SU-DHL-6 (cell line): Measurements from ENCODE around the gene OAF.

Source experiments
- H2AFZ ChIP-seq: fragments of 200-600 bp; sonication (generic); 2 replicates; pipeline ENCODE4 v1.6.1; 2014; ENCODE audit warnings: low read depth, mild to moderate bottlenecking, moderate library complexity, mixed read lengths, antibody characterized with exemption, low read length; ENCODE audit not compliant: severe bottlenecking
- H3F3A ChIP-seq: fragments of 200-600 bp; shearing (Covaris generic); 2 replicates; pipeline ENCODE4 v1.6.0; 2016; ENCODE audit warnings: antibody characterized with exemption, mild to moderate bottlenecking; ENCODE audit not compliant: insufficient read depth
- H3K27ac ChIP-seq: fragments of 200-600 bp; sonication (generic); 2 replicates; pipeline ENCODE4 v1.5.1; 2016; ENCODE audit warnings: low read depth, mild to moderate bottlenecking, low read length, moderate library complexity, mixed read lengths
- H3K27me3 ChIP-seq: fragments of 200-600 bp; sonication (generic), shearing (Covaris generic); 2 replicates; pipeline ENCODE4 v1.6.0; 2014; ENCODE audit warnings: mild to moderate bottlenecking, low read length
- H3K36me3 ChIP-seq: fragments of 200-600 bp; sonication (generic); 2 replicates; pipeline ENCODE4 v1.6.1; 2014; ENCODE audit warnings: mild to moderate bottlenecking, low read length, mixed read lengths
- H3K4me2 ChIP-seq: fragments of 300-600, 200-600 bp; shearing (Covaris generic), sonication (generic); 2 replicates; pipeline ENCODE4 v1.6.0; 2014; ENCODE audit warnings: low read length, low read depth, mild to moderate bottlenecking; ENCODE audit not compliant: poor library complexity, severe bottlenecking
- H3K4me3 ChIP-seq: fragments of 200-600 bp; sonication (generic); 2 replicates; pipeline ENCODE4 v1.5.1; 2014; ENCODE audit warnings: antibody characterized with exemption, low read length, mild to moderate bottlenecking, mixed read lengths; ENCODE audit not compliant: insufficient read depth, poor library complexity, severe bottlenecking
- H3K79me2 ChIP-seq: fragments of 200-600 bp; sonication (generic); 2 replicates; pipeline ENCODE4 v1.6.1; 2014; ENCODE audit warnings: mild to moderate bottlenecking, low read length, moderate library complexity; ENCODE audit not compliant: insufficient read depth
- H3K9ac ChIP-seq: fragments of 200-600 bp; sonication (generic); 2 replicates; pipeline ENCODE4 v1.7.0; 2014; ENCODE audit warnings: mild to moderate bottlenecking, low read length
- H3K9me2 ChIP-seq: fragments of 200-600 bp; sonication (generic); replicated peaks from 2 replicates; pipeline ENCODE4 v1.6.1; 2014; ENCODE audit warnings: low read length; ENCODE audit not compliant: insufficient read depth
- H3K9me3 ChIP-seq: fragments of 200-600 bp; sonication (generic); 2 replicates; pipeline ENCODE4 v1.6.1; 2014; ENCODE audit warnings: low read length, mixed read lengths; ENCODE audit not compliant: insufficient read depth
- H4K20me1 ChIP-seq: fragments of 200-600 bp; sonication (generic); 2 replicates; pipeline ENCODE4 v1.6.1; 2014; ENCODE audit warnings: low read depth, mild to moderate bottlenecking, antibody characterized with exemption, low read length, moderate library complexity, mixed read lengths
- CTCF ChIP-seq: fragments of 200-600 bp; sonication (generic); IDR thresholded peaks from one replicate; pipeline ENCODE4 v1.5.1; 2017; ENCODE audit warnings: antibody characterized with exemption, mild to moderate bottlenecking, low read length, moderate library complexity; ENCODE audit not compliant: insufficient read depth, poor library complexity, severe bottlenecking
- EZH2phosphoT487 ChIP-seq: fragments of 200-600 bp; sonication (generic), shearing (Covaris generic); conservative IDR thresholded peaks from 2 replicates; pipeline ENCODE4 v1.6.1; 2018; ENCODE audit warnings: mild to moderate bottlenecking, antibody characterized with exemption, low read length, moderate library complexity, mixed read lengths

OAF gene

GRCh38 chr11:120182790-120183491 is 27.9 kb upstream of the OAF start:
- no peaks in the 10 kb centered on the region for H3K9me3 ChIP-seq
- no peak overlapping the region for H3K27ac ChIP-seq
- H3K79me2 ChIP-seq: no peaks in the 10 kb centered on the region
- no peak overlapping the region for H3K9ac ChIP-seq
- H3K27me3 ChIP-seq: no peaks in the 10 kb centered on the region
- TF ChIP-seq CTCF (no peak), EZH2phosphoT487 (no peak)
- no peak overlapping the region for H3K4me3 ChIP-seq
- H3K4me2 ChIP-seq: no peak overlapping the region
- no peaks in the 10 kb centered on the region for H4K20me1 ChIP-seq
- no peak overlapping the region for H2AFZ ChIP-seq
- no peaks in the 10 kb centered on the region for H3F3A ChIP-seq
- H3K9me2 ChIP-seq: no peaks in the 10 kb centered on the region
- H3K36me3 ChIP-seq: no peaks in the 10 kb centered on the region

GRCh38 chr11:120183701-120184141 is 27.1 kb upstream of the OAF start:
- Histone ChIP-seq H3F3A (no peaks in the 10 kb centered on the region), H3K36me3 (no peaks in the 10 kb centered on the region), H3K4me2 (no peak overlapping the region), H3K9me2 (no peaks in the 10 kb centered on the region), H2AFZ (no peak overlapping the region), H3K9ac (no peak overlapping the region), H3K9me3 (no peaks in the 10 kb centered on the region), H3K79me2 (no peaks in the 10 kb centered on the region), H3K4me3 (no peak overlapping the region), H3K27me3 (no peaks in the 10 kb centered on the region), H3K27ac (no peak overlapping the region), H4K20me1 (no peaks in the 10 kb centered on the region)
- TF ChIP-seq EZH2phosphoT487 (no peak), CTCF (no peak)

- no peaks in the 10 kb centered on the region for H3K36me3 ChIP-seq
- no peak overlapping the region for H3K9ac ChIP-seq
- H3K4me2 ChIP-seq: no peak overlapping the region
- H3K4me3 ChIP-seq: no peak overlapping the region
- H3F3A ChIP-seq: no peaks in the 10 kb centered on the region
- no peaks in the 10 kb centered on the region for H3K9me3 ChIP-seq
- no peaks in the 10 kb centered on the region for H4K20me1 ChIP-seq
- H3K79me2 ChIP-seq: no peaks in the 10 kb centered on the region
- H3K27ac ChIP-seq: no peak overlapping the region
- no peak overlapping the region for H2AFZ ChIP-seq
- no peak for TF ChIP-seq CTCF
- no peak for TF ChIP-seq EZH2phosphoT487
- no peaks in the 10 kb centered on the region for H3K9me2 ChIP-seq
- H3K27me3 ChIP-seq: no peaks in the 10 kb centered on the region
Observed at GRCh38 chr11:120184371-120184945, 26.4 kb upstream of the OAF start.
